ENCODE measurements around the gene CLASP1. TPM values are rescaled to one million over a fixed set of nuclear protein-coding genes. Genes with fewer than 3 reads are reported as not detected.
A peak's percentile ranks its signal among the peaks of the same experiment; 100 is the strongest.

CLASP1 gene
- total and polyA plus RNA-seq, 2 experiments from 2014 or later: 20.1 to 37.4 TPM

DNA sequence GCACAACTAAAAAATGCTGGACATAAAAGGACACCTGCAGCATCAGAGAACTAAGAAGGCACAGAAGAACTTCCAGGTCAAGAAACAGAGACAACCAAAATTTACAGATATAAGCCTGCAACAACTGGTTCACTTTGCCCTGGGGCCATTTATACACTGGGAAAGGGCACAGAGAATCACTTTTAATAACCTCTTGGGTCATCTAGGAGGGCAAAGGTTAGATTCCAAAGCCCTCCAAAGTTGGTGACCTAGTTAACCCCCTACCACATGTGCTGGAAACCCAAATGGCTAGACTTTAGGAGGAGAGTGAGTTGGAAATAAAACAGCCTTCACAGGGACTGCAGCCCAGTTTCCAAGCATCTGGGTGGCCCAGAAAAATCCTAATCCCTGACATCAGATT, 115.3 kb downstream of the CLASP1 start:
- no peaks in the 10 kb centered on the region for H3K9me2 ChIP-seq (ENCODE audit: insufficient read depth)
- peaks cover 10% of the 10 kb centered on the region; the same call in 1 of the 2 replicates for H4K20me1 ChIP-seq (ENCODE audit: insufficient read depth)
- in situ Hi-C loops (cut with MboI): loop anchor here (25.0 kb wide), 1 partner anchor 178 kb away; no protein-coding TSS in a partner anchor
- DNase-seq: no peak
- no peak overlapping the region for H3K4me2 ChIP-seq (ENCODE audit: unreplicated experiment)
- no peak overlapping the region for H2AFZ ChIP-seq
- no peaks in the 10 kb centered on the region for H3K36me3 ChIP-seq (ENCODE audit: low read depth)
- H3K27ac ChIP-seq: no peak overlapping the region
- no peak overlapping the region for H3K9ac ChIP-seq
- no peaks in the 10 kb centered on the region for H3K9me3 ChIP-seq (ENCODE audit: low read depth)
- H3K4me1 ChIP-seq (ENCODE audit: insufficient read depth): peaks cover 17% of the 10 kb centered on the region
- no peaks in the 10 kb centered on the region for H3K27me3 ChIP-seq (replicated peaks; ENCODE audit: insufficient read depth)
- peaks cover 15% of the 10 kb centered on the region for H3F3A ChIP-seq (ENCODE audit: insufficient read depth)
- H3K79me2 ChIP-seq (ENCODE audit: insufficient read depth): peaks cover 75% of the 10 kb centered on the region
- TF ChIP-seq EZH2 (IDR thresholded peaks at IDR 0.05; ENCODE audit: insufficient read depth, poor library complexity, severe bottlenecking): no peak
- no peak for TF ChIP-seq EZH2phosphoT487 (IDR thresholded peaks at IDR 0.05; ENCODE audit: insufficient read depth, low read depth)
- H3K4me3 ChIP-seq: no peak overlapping the region

DNA sequence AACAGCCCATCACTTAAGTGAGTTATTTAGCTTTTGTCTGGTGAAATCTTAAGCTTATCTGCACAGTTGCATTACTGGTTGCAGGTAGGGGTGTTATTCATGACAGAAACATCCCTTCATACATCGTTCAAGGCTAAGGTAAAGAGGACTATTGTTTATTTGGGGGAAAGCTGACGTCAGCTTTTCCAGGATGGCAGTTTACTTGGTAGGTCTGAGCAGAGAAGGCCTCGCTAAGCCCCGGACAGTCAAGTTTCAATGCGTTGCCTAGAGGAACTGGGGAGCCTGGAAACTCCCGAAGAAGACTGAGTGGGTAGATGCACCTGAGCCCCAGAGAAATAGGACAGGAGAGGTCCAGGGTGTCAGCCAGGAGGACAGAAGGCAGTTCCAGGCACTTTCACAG, 116.4 kb downstream of the CLASP1 start:
- Histone ChIP-seq H3K9me2 (ENCODE audit: insufficient read depth) (no peaks in the 10 kb centered on the region), H3K36me3 (ENCODE audit: low read depth) (no peaks in the 10 kb centered on the region), H3K4me1 (ENCODE audit: insufficient read depth) (peaks cover 17% of the 10 kb centered on the region), H3K9ac (no peak overlapping the region), H3F3A (ENCODE audit: insufficient read depth) (peaks cover 12% of the 10 kb centered on the region), H2AFZ (no peak overlapping the region), H3K79me2 (ENCODE audit: insufficient read depth) (peaks cover 75% of the 10 kb centered on the region), H3K4me3 (no peak overlapping the region), H3K4me2 (ENCODE audit: unreplicated experiment) (no peak overlapping the region), H3K27ac (no peak overlapping the region), H3K9me3 (ENCODE audit: low read depth) (no peaks in the 10 kb centered on the region), H4K20me1 (ENCODE audit: insufficient read depth) (peaks cover 6% of the 10 kb centered on the region; the same call in 1 of the 2 replicates), H3K27me3 (replicated peaks; ENCODE audit: insufficient read depth) (no peaks in the 10 kb centered on the region)
- in situ Hi-C loops (cut with MboI): loop anchor here (25.0 kb wide), 1 partner anchor 179 kb away; no protein-coding TSS in a partner anchor
- no peak for DNase-seq
- 83 to 85% methylated on average over 6 of the region's 6 CpGs for WGBS, 2 experiments (ENCODE audit: low coverage in 1 of 2, low lambda C conversion rate in 2 of 2, missing lambda C conversion rate in 2 of 2)
- no peak for TF ChIP-seq EZH2phosphoT487 (IDR thresholded peaks at IDR 0.05; ENCODE audit: insufficient read depth, low read depth)
- TF ChIP-seq EZH2 (IDR thresholded peaks at IDR 0.05; ENCODE audit: insufficient read depth, poor library complexity, severe bottlenecking): no peak

- WGBS, 2 experiments (ENCODE audit: low coverage in 1 of 2, low lambda C conversion rate in 2 of 2, missing lambda C conversion rate in 2 of 2): 27 to 28% methylated on average over 4 of the region's 4 CpGs
- Histone ChIP-seq H3K9me3 (ENCODE audit: low read depth) (no peaks in the 10 kb centered on the region), H3K4me2 (ENCODE audit: unreplicated experiment) (peak overlapping the region; percentile 88), H2AFZ (no peak overlapping the region), H3K79me2 (ENCODE audit: insufficient read depth) (peaks cover 75% of the 10 kb centered on the region), H3K36me3 (ENCODE audit: low read depth) (no peaks in the 10 kb centered on the region), H3F3A (ENCODE audit: insufficient read depth) (peaks cover 12% of the 10 kb centered on the region), H3K9me2 (ENCODE audit: insufficient read depth) (no peaks in the 10 kb centered on the region), H3K4me3 (no peak overlapping the region), H3K27me3 (replicated peaks; ENCODE audit: insufficient read depth) (no peaks in the 10 kb centered on the region), H3K27ac (peak overlapping the region; percentile 99), H3K9ac (peak overlapping the region; percentile 94; the same call in 1 of the 2 replicates), H4K20me1 (ENCODE audit: insufficient read depth) (peaks cover under 1% of the 10 kb centered on the region; the same call in 1 of the 2 replicates), H3K4me1 (ENCODE audit: insufficient read depth) (peaks cover 17% of the 10 kb centered on the region)
- TF ChIP-seq EZH2phosphoT487 (IDR thresholded peaks at IDR 0.05; ENCODE audit: insufficient read depth, low read depth): no peak
- no peak for TF ChIP-seq EZH2 (IDR thresholded peaks at IDR 0.05; ENCODE audit: insufficient read depth, poor library complexity, severe bottlenecking)
- DNase-seq: peak; percentile 49
- in situ Hi-C loops (cut with MboI): loop anchor here (25.0 kb wide), 1 partner anchor 180 kb away; no protein-coding TSS in a partner anchor
Measured at GRCh38 chr2:121532347-121532766, 116.9 kb downstream of the CLASP1 start.

GRCh38 chr2:121530212-121530705, 119.0 kb downstream of the CLASP1 start:
- WGBS, 2 experiments (ENCODE audit: low coverage in 1 of 2, low lambda C conversion rate in 2 of 2, missing lambda C conversion rate in 2 of 2): 0 to 1% methylated on average over 37 to 40 of the region's 46 CpGs

More at GRCh38 chr2:121530212-121530705, 119.0 kb downstream of the CLASP1 start:
- no peaks in the 10 kb centered on the region for H3K9me2 ChIP-seq (ENCODE audit: insufficient read depth)
- no peaks in the 10 kb centered on the region; the same call in 1 of the 2 replicates for H4K20me1 ChIP-seq (ENCODE audit: insufficient read depth)
- peak overlapping the region; percentile 94 for H3K9ac ChIP-seq
- no peaks in the 10 kb centered on the region for H3K9me3 ChIP-seq (ENCODE audit: low read depth)
- H3F3A ChIP-seq (ENCODE audit: insufficient read depth): peaks cover 12% of the 10 kb centered on the region
- H3K79me2 ChIP-seq (ENCODE audit: insufficient read depth): peaks cover 71% of the 10 kb centered on the region
- H2AFZ ChIP-seq: peak overlapping the region; percentile 77
- peaks cover 17% of the 10 kb centered on the region for H3K4me1 ChIP-seq (ENCODE audit: insufficient read depth)
- H3K4me3 ChIP-seq: peak overlapping the region; percentile 84
- in situ Hi-C loops (cut with MboI): loop anchor here (25.0 kb wide), 1 partner anchor 182 kb away; no protein-coding TSS in a partner anchor
- peak overlapping the region; percentile 99 for H3K27ac ChIP-seq
- TF ChIP-seq EZH2 (IDR thresholded peaks at IDR 0.05; ENCODE audit: insufficient read depth, poor library complexity, severe bottlenecking) (no peak), EZH2phosphoT487 (IDR thresholded peaks at IDR 0.05; ENCODE audit: insufficient read depth, low read depth) (no peak)
- no peaks in the 10 kb centered on the region for H3K36me3 ChIP-seq (ENCODE audit: low read depth)
- peak overlapping the region; percentile 87 for H3K4me2 ChIP-seq (ENCODE audit: unreplicated experiment)
- DNase-seq: peak; percentile 91
- no peaks in the 10 kb centered on the region for H3K27me3 ChIP-seq (replicated peaks; ENCODE audit: insufficient read depth)

Measured in GM23248 (cell line).